OCI-LY1 (cell line): ENCODE measurements around the gene RBL1.

Source experiments
- EZH2 ChIP-seq: fragments of 200-600 bp; sonication (generic), shearing (Covaris generic); IDR thresholded peaks from 2 replicates; pipeline ENCODE4 v1.8.0; 2017; ENCODE audit warnings: borderline replicate concordance, mixed run types, mild to moderate bottlenecking, antibody characterized with exemption, low read length, moderate library complexity, mixed read lengths
- TF ChIP-seq, protein P1 (sequence below): fragments of 200-600 bp; sonication (generic), shearing (Covaris generic); IDR thresholded peaks from 2 replicates; pipeline ENCODE4 v1.5.1; 2017; ENCODE audit warnings: mild to moderate bottlenecking, antibody characterized with exemption, low read length, moderate library complexity, mixed read lengths

DNA sequence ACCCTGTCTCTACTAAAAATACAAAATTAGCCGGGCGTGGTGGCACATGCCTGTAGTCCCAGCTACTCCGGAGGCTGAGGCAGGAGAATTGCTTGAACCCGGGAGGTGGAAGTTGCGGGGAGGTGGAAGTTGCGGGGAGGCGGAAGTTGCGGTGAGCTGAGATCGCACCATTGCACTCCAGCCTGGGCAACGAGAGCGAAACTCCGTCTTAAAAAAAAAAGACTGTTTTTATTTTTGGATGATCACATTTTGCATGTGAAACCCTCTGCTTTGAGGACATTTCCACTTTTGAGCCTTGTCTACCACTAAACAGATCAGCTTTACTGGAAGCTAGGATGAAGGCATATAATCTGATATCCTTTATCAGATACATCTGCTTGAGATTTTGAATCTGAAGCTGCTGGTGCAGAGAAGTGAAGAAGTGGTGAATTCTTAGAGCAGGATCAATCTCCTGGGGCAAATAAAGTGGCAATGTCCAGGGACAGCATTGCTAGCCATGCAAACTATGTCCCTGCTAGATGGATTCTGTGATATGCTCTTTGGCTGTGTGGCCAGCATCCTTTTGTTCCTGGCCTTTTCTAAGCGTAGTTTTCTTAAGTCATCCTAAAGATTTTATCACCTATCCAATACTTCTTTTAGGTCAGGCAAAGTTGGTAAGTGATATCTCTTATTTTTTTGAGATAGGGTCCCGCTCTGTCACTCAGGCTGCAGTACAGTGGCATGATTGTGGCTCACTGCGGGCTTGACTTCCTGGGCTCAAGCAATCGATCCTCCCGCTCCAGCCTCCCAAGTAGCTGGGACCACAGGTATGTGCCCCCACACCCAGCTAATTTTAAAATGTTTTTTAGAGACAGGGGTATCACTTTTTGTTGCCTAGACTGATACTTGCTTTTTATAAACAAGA is 23.3 kb downstream of the RBL1 start:
- TF ChIP-seq, protein P1, sequence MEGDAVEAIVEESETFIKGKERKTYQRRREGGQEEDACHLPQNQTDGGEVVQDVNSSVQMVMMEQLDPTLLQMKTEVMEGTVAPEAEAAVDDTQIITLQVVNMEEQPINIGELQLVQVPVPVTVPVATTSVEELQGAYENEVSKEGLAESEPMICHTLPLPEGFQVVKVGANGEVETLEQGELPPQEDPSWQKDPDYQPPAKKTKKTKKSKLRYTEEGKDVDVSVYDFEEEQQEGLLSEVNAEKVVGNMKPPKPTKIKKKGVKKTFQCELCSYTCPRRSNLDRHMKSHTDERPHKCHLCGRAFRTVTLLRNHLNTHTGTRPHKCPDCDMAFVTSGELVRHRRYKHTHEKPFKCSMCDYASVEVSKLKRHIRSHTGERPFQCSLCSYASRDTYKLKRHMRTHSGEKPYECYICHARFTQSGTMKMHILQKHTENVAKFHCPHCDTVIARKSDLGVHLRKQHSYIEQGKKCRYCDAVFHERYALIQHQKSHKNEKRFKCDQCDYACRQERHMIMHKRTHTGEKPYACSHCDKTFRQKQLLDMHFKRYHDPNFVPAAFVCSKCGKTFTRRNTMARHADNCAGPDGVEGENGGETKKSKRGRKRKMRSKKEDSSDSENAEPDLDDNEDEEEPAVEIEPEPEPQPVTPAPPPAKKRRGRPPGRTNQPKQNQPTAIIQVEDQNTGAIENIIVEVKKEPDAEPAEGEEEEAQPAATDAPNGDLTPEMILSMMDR: no peak
- no peak for TF ChIP-seq EZH2
